ENCODE data around the gene ZNF276.

DNA sequence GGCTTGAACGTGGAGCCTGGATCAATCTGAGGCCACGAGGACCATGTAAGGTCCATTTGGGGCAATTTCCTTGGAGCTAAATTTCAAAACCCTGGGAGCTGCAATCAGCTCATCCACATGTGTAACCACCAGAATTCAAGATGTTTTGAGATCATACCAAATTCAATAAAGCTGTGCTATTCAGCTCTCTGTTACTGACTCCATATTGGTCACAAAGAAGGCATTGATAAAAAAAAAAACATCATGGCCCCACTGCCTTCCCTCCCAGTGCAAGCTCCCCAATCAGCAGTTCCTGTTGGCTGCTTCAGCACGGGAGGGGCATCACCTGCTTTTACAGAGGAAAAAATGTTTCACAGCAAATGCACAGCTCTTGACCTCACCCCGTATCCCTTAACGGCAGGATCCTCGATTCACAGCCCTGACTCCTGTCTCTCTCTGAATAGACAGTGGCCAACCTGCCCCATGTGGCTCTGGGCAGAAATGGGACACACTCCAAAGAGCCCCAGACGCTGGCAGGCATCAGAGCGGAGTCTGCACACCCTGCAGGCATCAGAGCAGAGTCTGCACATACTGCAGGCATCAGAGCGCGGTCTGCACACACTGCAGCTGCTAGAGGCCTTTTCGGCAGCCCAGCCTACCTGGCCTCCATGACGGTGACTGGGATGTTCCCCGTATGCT, 58.0 kb downstream of the ZNF276 start:
- TF ChIP-seq, protein P1, sequence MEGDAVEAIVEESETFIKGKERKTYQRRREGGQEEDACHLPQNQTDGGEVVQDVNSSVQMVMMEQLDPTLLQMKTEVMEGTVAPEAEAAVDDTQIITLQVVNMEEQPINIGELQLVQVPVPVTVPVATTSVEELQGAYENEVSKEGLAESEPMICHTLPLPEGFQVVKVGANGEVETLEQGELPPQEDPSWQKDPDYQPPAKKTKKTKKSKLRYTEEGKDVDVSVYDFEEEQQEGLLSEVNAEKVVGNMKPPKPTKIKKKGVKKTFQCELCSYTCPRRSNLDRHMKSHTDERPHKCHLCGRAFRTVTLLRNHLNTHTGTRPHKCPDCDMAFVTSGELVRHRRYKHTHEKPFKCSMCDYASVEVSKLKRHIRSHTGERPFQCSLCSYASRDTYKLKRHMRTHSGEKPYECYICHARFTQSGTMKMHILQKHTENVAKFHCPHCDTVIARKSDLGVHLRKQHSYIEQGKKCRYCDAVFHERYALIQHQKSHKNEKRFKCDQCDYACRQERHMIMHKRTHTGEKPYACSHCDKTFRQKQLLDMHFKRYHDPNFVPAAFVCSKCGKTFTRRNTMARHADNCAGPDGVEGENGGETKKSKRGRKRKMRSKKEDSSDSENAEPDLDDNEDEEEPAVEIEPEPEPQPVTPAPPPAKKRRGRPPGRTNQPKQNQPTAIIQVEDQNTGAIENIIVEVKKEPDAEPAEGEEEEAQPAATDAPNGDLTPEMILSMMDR (optimal IDR thresholded peaks at IDR 0.05 in 1 of 3, IDR thresholded peaks at IDR 0.05 in 1 of 3, conservative IDR thresholded peaks at IDR 0.05 in 1 of 3; ENCODE audit: extremely low read depth in 1 of 3, insufficient read depth in 2 of 3, low read length in 3 of 3), result no peak
- TF ChIP-seq EZH2 (IDR thresholded peaks at IDR 0.05; ENCODE audit: low read length), result no peak
